Fibroblast of skin of abdomen (primary cell): ENCODE measurements around the gene TBL1X.
A peak's percentile ranks its signal among the peaks of the same experiment; 100 is the strongest.
"Not testable (repeated sequence)": the region's sequence is repeated elsewhere in the genome, so short reads cannot be mapped to it uniquely, and the experiment has no call there.

ENCODE experiments used
- DNase-seq: peaks from one replicate; pipeline ENCODE4 v3.0.0-alpha.2; 2013

The TBL1X gene

GRCh38 chrX:9459186-9459748 lies 5.6 kb upstream of the TBL1X start:
- DNase-seq, result no peak

GRCh38 chrX:9461087-9461486 lies 3.8 kb upstream of the TBL1X start:
- DNase-seq, result no peak

- no peak for DNase-seq
Measured at GRCh38 chrX:9462456-9462855, 2.4 kb upstream of the TBL1X start.

- no peak for DNase-seq
Measured at GRCh38 chrX:9465380-9466123, 694 bp downstream of the TBL1X start.

DNA sequence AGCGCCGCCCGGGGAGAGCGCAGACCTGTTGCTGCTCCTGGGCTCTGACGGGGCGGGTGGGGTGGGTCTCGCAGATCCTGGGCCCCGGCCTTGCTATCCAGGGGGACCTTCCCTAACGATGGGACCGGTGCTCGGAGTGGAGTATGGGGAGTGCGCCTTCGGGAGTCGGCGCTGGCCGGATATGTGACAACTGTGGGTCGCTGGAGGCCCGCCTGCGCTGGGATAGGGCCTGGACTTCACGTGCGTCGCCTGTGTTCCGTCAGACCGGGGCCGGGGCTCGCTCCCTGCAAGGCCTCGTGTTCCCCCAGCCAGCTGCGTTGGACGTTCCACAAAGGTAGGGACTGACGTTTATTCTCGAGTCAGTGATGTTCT lies 1.3 kb downstream of the TBL1X start:
- DNase-seq, result no peak

DNA sequence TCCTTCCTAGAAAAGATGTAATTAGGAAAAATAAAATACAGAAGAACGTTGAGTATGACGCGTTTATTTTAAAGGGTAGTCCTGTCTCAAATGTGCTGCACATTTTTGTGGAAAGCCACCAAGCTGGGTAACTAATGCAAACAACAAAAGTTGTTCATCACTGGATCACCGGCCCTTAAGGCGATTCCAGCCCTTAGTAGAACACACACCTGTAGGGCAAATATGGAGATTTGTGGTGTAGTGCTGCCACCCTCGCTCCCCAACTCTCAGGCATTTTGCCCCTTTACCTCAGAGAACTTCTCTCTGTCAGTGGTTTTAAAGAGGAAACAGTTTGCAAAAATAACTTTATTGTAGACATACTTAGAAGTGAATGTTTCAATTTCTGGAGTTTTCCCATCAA lies 1.9 kb downstream of the TBL1X start:
- no peak for DNase-seq

DNA sequence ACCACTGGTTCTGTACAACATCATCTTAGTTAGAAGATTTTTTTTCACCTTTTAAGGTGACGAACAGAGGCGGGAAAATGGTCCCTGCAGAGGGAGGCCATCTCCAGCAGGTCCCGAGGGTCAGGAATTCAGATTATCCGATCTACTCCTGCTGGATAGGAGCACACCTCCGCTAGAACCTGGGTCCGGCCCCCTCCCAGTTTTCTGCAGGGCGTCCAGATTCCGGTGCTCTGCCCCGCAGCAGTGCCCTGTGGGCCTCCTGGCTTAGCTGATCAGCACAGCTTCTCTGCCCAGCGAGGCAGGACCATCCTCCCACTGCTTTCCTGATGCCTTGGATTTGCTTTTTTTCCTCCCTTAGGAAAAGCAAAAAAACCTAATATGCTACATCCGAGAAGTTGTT lies 2.3 kb downstream of the TBL1X start:
- no peak for DNase-seq

- DNase-seq, result no peak
Measured at GRCh38 chrX:9467751-9468150, 2.9 kb downstream of the TBL1X start.

DNA sequence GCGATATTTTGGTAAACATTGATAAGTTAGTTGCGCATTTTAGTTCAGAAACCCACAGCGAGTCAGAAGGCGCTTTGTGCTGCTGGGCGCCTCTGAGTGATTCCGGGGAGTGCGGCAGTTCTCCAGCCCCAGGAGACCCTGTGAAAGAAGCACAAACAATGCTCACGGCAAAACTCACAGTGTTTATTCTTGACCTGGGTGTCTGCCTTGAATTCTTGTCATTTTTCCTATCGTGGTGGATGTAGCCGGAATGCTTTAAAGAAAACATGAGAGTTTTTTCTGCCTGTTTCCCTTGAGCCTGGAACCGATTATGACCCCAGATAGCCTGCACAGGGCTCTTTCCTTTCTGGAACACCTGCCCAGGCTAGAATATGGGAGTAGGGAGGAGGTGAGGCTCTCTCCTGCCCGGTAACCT lies 6.7 kb downstream of the TBL1X start:
- DNase-seq, result no peak

DNA sequence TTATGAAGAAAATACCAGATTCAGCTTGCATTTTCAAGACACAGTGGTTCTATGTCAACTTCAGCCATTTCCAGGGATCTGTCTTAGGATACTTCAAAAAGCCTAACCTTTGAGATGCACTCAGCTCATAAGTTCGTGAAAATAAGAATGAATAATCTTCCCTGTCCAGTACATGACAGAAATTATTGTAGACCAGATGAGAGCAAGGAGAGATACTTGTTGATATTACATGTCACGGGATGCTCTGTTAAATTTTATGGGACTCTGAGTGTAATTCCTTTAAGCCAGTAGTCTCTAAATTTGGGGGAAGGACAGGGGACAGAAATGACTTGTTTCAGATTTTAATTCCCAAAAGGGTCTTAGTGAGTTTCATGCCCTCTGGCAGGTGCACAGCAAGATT lies 8.8 kb downstream of the TBL1X start:
- no peak for DNase-seq

DNA sequence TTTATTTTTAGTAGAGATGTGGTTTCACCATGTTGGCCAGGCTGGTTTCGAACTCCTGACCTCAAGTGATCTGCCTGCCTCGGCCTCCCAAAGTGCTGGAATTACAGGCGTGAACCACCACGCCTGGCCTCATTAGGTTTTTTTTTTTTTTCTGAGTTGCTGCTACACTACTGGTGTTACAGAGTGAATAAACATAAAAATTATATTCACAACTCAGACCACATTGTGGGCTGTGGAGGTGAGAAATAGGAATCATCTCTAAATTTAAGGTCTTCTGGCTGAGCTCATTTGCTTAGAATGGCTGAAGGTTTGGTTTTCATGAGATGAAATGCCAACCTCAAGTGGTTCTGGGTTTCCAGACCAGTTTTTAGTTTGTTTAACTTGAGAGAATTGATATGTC lies 10.6 kb downstream of the TBL1X start:
- not testable (repeated sequence) for DNase-seq

GRCh38 chrX:9475984-9476383 lies 11.1 kb downstream of the TBL1X start:
- no peak for DNase-seq

GRCh38 chrX:9476810-9477575 lies 12.1 kb downstream of the TBL1X start:
- DNase-seq, result no peak

DNA sequence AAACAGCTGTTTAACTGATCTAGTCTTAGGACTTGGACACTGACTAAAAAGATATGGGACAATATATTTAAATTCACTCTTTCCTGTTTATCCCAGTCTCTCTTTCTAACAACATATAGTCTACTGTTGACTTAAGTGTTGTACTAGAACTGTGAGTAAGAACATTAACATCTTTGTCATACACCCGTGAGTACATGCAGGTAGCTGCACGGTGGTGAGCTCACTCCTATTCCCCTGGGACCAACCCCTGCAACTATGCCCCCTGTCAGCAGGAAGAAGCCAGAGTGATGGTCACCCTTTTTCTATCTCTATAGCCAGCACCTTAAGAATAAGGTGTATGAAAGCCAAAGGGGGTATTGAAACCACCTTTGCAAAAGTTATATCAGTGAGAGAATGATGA lies 17.6 kb downstream of the TBL1X start:
- DNase-seq, result no peak

GRCh38 chrX:9482837-9483236 lies 18.0 kb downstream of the TBL1X start:
- no peak for DNase-seq

DNA sequence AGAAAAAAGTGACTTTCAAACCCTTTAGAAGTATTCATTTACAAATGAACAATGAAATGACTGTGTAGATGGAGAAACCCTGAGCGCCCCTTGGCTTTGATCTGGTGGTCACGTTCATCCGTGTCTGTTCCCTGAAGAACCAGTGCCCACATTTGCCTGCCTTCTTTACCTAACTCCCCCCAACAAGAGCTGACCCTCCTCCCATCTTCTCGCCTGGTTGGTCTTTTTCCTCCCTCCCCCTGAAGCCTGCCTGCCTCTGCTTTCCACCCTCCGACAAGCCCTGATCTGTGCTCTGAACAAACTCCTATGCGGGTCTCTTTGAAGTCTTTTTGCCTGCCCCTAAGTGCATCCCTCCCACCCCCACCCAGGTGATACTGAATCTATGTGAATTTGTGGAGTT lies 18.5 kb downstream of the TBL1X start:
- no peak for DNase-seq

- DNase-seq, result no peak
Measured at GRCh38 chrX:9486786-9487387, 22.0 kb downstream of the TBL1X start.

- no peak for DNase-seq
Measured at GRCh38 chrX:9488586-9488985, 23.7 kb downstream of the TBL1X start.

GRCh38 chrX:9489234-9489633 lies 24.4 kb downstream of the TBL1X start:
- no peak for DNase-seq

DNA sequence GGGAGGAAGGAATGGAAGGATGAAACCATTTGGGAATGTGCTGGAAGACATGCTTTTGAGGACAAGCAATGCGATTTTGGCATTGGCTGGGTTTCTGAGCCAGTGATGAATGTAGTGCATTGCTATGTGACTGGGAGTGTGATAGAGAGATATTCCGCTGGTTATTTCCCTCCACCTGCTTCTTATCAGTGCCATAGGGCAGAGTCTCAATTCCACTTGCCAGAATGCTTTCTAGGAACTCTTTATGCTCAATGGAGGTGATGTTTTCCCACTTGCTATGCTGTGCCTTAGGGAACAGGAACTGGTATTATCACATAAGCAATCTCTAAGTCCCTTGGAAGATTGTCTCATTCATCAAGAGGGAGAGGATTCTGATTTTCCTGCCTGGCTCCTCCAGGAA lies 28.0 kb downstream of the TBL1X start:
- DNase-seq, result no peak

- DNase-seq, result peak; percentile 5
Measured at GRCh38 chrX:9493936-9494335, 29.1 kb downstream of the TBL1X start.

DNA sequence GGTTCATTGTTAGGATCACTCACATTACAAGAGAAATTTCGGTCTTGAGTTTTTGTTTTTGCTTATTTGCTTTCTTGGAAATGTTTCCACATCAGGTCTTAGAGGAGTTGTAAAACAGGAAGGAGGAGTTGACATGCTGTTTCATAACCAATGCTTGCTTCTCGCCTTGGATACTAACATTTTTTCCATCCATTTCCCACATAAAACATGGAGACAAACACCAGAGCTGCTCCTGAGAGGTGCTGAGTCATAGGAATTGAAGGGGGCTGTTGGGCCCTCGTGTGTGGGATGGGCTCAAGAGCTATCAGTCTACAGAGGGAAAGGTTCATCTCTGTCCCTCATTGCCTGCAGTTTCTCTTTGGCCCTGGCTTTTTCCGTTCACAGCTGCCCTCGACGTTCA lies 29.9 kb downstream of the TBL1X start:
- DNase-seq, result peak; percentile 29

DNA sequence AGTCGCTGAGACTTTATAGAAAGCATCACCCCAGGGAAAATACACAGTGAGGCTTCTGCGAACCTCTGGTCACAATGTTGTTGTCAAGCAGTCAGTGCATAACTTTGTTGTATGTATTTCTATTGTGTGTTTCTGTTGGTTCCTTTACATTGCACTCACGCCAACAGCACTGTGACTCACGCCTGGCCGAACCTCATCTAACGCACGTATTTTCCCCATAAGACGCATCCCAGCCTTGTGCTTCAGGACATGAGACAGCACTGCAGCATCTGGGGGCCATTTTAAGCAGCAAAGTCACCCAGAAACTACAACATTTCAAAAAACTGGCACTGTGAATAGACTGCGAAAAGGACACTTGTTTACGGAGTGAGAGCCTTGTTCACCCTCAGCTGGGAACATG lies 30.6 kb downstream of the TBL1X start:
- DNase-seq, result no peak

DNA sequence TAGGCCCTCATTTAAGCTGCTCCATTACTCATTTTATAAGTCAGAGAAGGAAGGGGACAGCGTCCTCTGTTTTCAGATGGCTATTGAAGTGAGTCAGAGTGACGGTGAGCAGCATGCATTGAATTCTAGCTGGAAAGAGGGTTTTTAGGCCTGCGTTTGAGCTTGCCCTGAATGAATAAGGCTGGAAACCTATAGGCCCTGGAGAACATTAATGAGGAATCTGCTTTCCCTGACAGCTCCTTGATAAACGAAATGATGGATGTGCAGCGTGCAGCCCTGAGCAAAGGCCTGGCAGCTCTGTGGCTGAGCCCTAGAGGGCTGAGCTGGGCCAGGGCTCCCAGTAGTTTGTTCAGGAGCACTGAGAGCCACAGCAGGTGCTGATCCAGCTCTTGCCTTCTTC lies 33.4 kb downstream of the TBL1X start:
- no peak for DNase-seq
